Neural crest cell (in vitro differentiated cells): Measurements from ENCODE around the gene SLC46A2. TPM values are rescaled to one million over a fixed set of nuclear protein-coding genes. Genes with fewer than 3 reads are reported as not detected.

Experiments
- DNase-seq: peaks from one replicate; pipeline ENCODE4 v3.0.0; 2021; ENCODE audit warnings: low read depth, mixed read lengths, low spot score
- H3K27ac Mint-ChIP-seq: one replicate; pipeline ENCODE4 v1.8.0; 2021; ENCODE audit warnings: mild to moderate bottlenecking, mixed read lengths; ENCODE audit not compliant: unreplicated experiment
- H3K27me3 Mint-ChIP-seq: 2 replicates; pipeline ENCODE4 v1.8.0; 2021; ENCODE audit warnings: low read depth, mild to moderate bottlenecking, mixed read lengths
- H3K36me3 Mint-ChIP-seq: 2 replicates; pipeline ENCODE4 v1.8.0; 2021; ENCODE audit warnings: low read depth, mild to moderate bottlenecking, mixed read lengths
- H3K4me1 Mint-ChIP-seq: 2 replicates; pipeline ENCODE4 v1.8.0; 2021; ENCODE audit warnings: mixed read lengths
- H3K4me3 Mint-ChIP-seq: one replicate; pipeline ENCODE4 v1.8.0; 2021; ENCODE audit warnings: mild to moderate bottlenecking, mixed read lengths
- H3K9me3 Mint-ChIP-seq: 2 replicates; pipeline ENCODE4 v1.8.0; 2021; ENCODE audit warnings: mixed read lengths
- CTCF ChIP-seq: fragments of 200-600 bp; sonication (generic); conservative IDR thresholded peaks from 2 replicates; pipeline ENCODE4 v1.5.0; 2021; ENCODE audit warnings: antibody characterized with exemption, mild to moderate bottlenecking
- total RNA-seq: library from RNA; stranded (reverse); gene quantifications from 2 replicates; pipeline ENCODE4 v1.2.1, GENCODE V29; 2021

Gene SLC46A2
- total RNA-seq, 1 donor from 2014 or later = not detected

DNA sequence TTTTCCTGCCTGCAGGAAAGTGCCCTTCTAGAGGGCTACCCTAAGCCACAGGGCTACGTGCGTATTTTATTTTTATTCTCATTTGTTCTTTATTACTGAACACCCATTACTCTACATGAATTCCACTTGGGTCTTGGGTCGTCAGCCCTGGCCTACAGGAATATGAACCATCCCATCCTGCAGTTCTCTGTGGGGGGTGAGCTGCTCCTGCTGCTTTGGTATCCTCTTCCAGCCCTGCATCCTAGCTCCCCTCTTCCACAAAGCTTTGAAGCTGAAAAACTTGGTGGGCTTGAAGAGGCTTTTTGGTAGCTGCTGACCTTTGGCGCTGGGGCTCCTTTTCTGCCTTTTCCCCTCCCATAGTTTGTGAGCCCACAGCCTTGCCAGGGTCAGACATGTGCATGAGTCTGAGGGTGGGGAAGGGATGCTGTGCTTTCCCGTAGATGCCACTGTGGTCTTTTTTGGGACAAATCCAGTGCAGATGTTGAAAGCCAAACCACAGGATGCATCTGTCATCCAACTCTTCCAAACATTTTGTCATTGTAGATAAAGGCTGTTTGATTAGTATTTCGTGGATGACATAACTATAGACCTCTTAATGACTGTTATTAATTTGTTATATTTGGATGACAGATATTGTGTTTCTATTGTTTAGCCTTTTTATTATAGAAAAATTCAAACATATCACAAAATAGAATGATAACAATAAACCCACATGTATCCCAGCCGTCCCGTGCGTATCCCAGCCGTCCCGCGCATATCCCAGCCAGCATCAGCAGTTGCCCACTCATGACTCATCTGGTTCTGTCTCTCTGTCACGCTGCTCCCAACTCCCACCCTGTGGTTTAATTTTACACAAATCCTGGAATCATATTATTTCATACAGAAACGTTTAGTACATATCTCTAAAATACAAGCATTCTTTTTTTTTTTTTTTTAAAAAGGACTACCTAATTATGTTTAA is 43.9 kb downstream of the SLC46A2 start:
- H3K9me3 Mint-ChIP-seq = peaks cover 3% of the 10 kb centered on the region
- H3K36me3 Mint-ChIP-seq = peaks cover 12% of the 10 kb centered on the region
- peak overlapping the region; percentile 76 for H3K27ac Mint-ChIP-seq
- no peak for TF ChIP-seq CTCF
- H3K4me1 Mint-ChIP-seq = peaks cover 18% of the 10 kb centered on the region
- no peak overlapping the region for H3K4me3 Mint-ChIP-seq
- no peak for DNase-seq
- H3K27me3 Mint-ChIP-seq = no peaks in the 10 kb centered on the region

DNA sequence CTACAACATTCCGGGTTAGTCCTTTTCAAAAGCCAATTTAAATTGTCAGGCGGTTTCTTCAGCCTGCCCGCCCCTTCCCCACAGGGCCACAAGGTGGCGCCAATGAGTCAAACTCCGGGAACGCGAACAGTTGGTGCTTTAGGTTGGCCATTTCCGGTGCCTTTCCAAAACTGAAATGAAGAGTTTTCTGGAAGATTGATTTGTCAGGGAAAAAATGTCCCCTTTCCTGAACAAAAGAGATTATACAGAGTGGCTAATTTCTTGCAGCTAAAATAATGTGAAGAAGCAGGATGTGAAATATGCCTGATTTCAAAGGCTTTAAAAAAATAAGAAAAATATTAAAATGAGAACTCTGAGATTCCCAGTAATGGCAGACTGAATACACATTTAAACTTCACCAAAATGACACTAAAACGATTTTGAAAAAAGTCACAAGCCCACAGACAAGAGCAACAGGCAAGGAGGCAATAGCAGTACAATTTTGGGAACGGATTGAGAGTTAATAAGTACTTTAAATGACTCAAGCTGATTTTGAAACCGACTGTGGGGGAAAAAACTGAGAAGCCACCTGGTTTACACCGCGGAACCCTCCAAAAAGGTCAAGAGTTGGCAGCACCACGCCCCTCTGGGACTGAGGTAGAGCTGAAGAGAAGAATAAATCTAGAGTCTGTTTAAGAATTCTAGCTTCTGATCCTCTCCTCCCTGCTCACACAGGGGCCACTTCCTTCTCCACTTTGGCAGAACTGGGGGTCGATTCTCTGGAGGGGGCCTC is 45.7 kb downstream of the SLC46A2 start:
- H3K4me1 Mint-ChIP-seq = peaks cover 26% of the 10 kb centered on the region
- H3K9me3 Mint-ChIP-seq = peaks cover 3% of the 10 kb centered on the region
- no peaks in the 10 kb centered on the region for H3K27me3 Mint-ChIP-seq
- H3K4me3 Mint-ChIP-seq = no peak overlapping the region
- H3K36me3 Mint-ChIP-seq = peaks cover 13% of the 10 kb centered on the region
- no peak overlapping the region for H3K27ac Mint-ChIP-seq
- DNase-seq = peak; percentile 85
- TF ChIP-seq CTCF = peak; percentile 98

- Mint-ChIP-seq H3K27ac (no peak overlapping the region), H3K4me1 (peaks cover 23% of the 10 kb centered on the region), H3K36me3 (peaks cover 28% of the 10 kb centered on the region), H3K4me3 (no peak overlapping the region), H3K27me3 (no peaks in the 10 kb centered on the region), H3K9me3 (peaks cover 3% of the 10 kb centered on the region)
- TF ChIP-seq CTCF = no peak
- no peak for DNase-seq
These were observed 48.1 kb downstream of the SLC46A2 start for GRCh38 chr9:112842555-112842954.

GRCh38 chr9:112841261-112841660 is 49.4 kb downstream of the SLC46A2 start:
- Mint-ChIP-seq H3K4me1 (peaks cover 23% of the 10 kb centered on the region), H3K9me3 (peaks cover 3% of the 10 kb centered on the region), H3K36me3 (peaks cover 31% of the 10 kb centered on the region), H3K27ac (peak overlapping the region; percentile 15), H3K4me3 (no peak overlapping the region), H3K27me3 (no peaks in the 10 kb centered on the region)
- no peak for DNase-seq
- TF ChIP-seq CTCF = no peak

GRCh38 chr9:112839331-112839730 is 51.3 kb downstream of the SLC46A2 start:
- Mint-ChIP-seq H3K4me1 (peaks cover 14% of the 10 kb centered on the region), H3K4me3 (no peak overlapping the region), H3K27me3 (no peaks in the 10 kb centered on the region), H3K36me3 (peaks cover 27% of the 10 kb centered on the region), H3K9me3 (no peaks in the 10 kb centered on the region), H3K27ac (peak overlapping the region; percentile 1)
- DNase-seq = no peak
- TF ChIP-seq CTCF = no peak
